H9 (cell line): ENCODE data around the gene BEND7. TPM values are rescaled to one million over a fixed set of nuclear protein-coding genes. Genes with fewer than 3 reads are reported as not detected.

Source experiments
- DNase-seq: peaks from one replicate; pipeline ENCODE4 v3.0.0-alpha.2; 2017
- H2AFZ ChIP-seq: one replicate; pipeline ENCODE4 v1.6.1; 2013; ENCODE audit warnings: mild to moderate bottlenecking, low read length, control low read depth, moderate library complexity
- H2AK5ac ChIP-seq: 2 replicates; pipeline ENCODE4 v1.6.1; 2013; ENCODE audit warnings: low read length, control low read depth, mixed read lengths; ENCODE audit not compliant: insufficient read length
- H2BK120ac ChIP-seq: one replicate; pipeline ENCODE4 v1.6.1; 2013; ENCODE audit warnings: low read depth, mild to moderate bottlenecking, low read length, control low read depth, inconsistent platforms; ENCODE audit not compliant: poor library complexity, severe bottlenecking
- H2BK12ac ChIP-seq: 2 replicates; pipeline ENCODE4 v1.6.1; 2013; ENCODE audit warnings: low read length, control low read depth, mixed read lengths, low read depth; ENCODE audit not compliant: insufficient read length
- H2BK15ac ChIP-seq: 2 replicates; pipeline ENCODE4 v1.6.1; 2013; ENCODE audit warnings: low read depth, low read length, control low read depth
- H2BK20ac ChIP-seq: one replicate; pipeline ENCODE4 v1.6.1; 2013; ENCODE audit warnings: low read depth, mild to moderate bottlenecking, low read length, control low read depth, inconsistent platforms; ENCODE audit not compliant: poor library complexity, severe bottlenecking
- H2BK5ac ChIP-seq: 2 replicates; pipeline ENCODE4 v1.6.1; 2013; ENCODE audit warnings: low read length, control low read depth, mixed read lengths; ENCODE audit not compliant: insufficient read length
- H3K14ac ChIP-seq: 2 replicates; pipeline ENCODE4 v1.6.1; 2013; ENCODE audit warnings: low read length, control low read depth; ENCODE audit not compliant: insufficient read depth
- H3K18ac ChIP-seq: 2 replicates; pipeline ENCODE4 v1.6.1; 2013; ENCODE audit warnings: low read depth, mild to moderate bottlenecking, mixed read lengths, low read length, control low read depth; ENCODE audit not compliant: insufficient read length
- H3K23ac ChIP-seq: 2 replicates; pipeline ENCODE4 v1.6.1; 2013; ENCODE audit warnings: low read length, control low read depth, mixed read lengths, low read depth; ENCODE audit not compliant: insufficient read length
- H3K23me2 ChIP-seq: 2 replicates; pipeline ENCODE4 v1.6.1; 2013; ENCODE audit warnings: low read depth, mild to moderate bottlenecking, mixed read lengths, low read length, control low read depth; ENCODE audit not compliant: insufficient read length, poor library complexity, severe bottlenecking
- H3K27ac ChIP-seq: 2 replicates; pipeline ENCODE4 v1.5.1; 2013; ENCODE audit warnings: low read length, control low read depth, mixed read lengths, low read depth; ENCODE audit not compliant: insufficient read length
- H3K27me3 ChIP-seq: 2 replicates; pipeline ENCODE4 v1.6.1; 2013; ENCODE audit warnings: low read length, control low read depth, inconsistent platforms; ENCODE audit not compliant: insufficient read depth
- H3K4ac ChIP-seq: 2 replicates; pipeline ENCODE4 v1.6.1; 2013; ENCODE audit warnings: low read depth, mild to moderate bottlenecking, control low read depth, inconsistent platforms, low read length, moderate library complexity
- H3K4me1 ChIP-seq: 2 replicates; pipeline ENCODE4 v1.6.1; 2013; ENCODE audit warnings: low read length, control low read depth, inconsistent platforms; ENCODE audit not compliant: insufficient read depth
- H3K4me2 ChIP-seq: 2 replicates; pipeline ENCODE4 v1.6.1; 2013; ENCODE audit warnings: low read length, control low read depth, mixed read lengths; ENCODE audit not compliant: insufficient read length, insufficient read depth
- H3K56ac ChIP-seq: 2 replicates; pipeline ENCODE4 v1.6.1; 2013; ENCODE audit warnings: low read depth, mild to moderate bottlenecking, mixed read lengths, low read length, control low read depth; ENCODE audit not compliant: insufficient read length
- H3K79me1 ChIP-seq: 2 replicates; pipeline ENCODE4 v1.6.1; 2013; ENCODE audit warnings: low read depth, mild to moderate bottlenecking, moderate library complexity, low read length, control low read depth, inconsistent platforms; ENCODE audit not compliant: insufficient read depth, poor library complexity, severe bottlenecking
- H3K79me2 ChIP-seq: 2 replicates; pipeline ENCODE4 v1.6.1; 2013; ENCODE audit warnings: low read length, control low read depth, inconsistent platforms; ENCODE audit not compliant: insufficient read depth
- H3K9ac ChIP-seq: 2 replicates; pipeline ENCODE4 v1.6.1; 2013; ENCODE audit warnings: low read length, control low read depth, mixed read lengths; ENCODE audit not compliant: insufficient read length; ENCODE audit errors: extremely low read depth
- H3K9me3 ChIP-seq: one replicate; pipeline ENCODE4 v1.6.1; 2013; ENCODE audit warnings: low read depth, low read length, inconsistent platforms; ENCODE audit not compliant: control insufficient read depth
- H3T11ph ChIP-seq: one replicate; pipeline ENCODE4 v1.6.1; 2013; ENCODE audit warnings: mild to moderate bottlenecking, low read length, control low read depth, inconsistent platforms
- H4K20me1 ChIP-seq: one replicate; pipeline ENCODE4 v1.6.1; 2013; ENCODE audit not compliant: control insufficient read depth, insufficient read length, insufficient read depth
- H4K5ac ChIP-seq: 2 replicates; pipeline ENCODE4 v1.6.1; 2013; ENCODE audit warnings: low read depth, mild to moderate bottlenecking, mixed read lengths, low read length, control low read depth; ENCODE audit not compliant: insufficient read length
- H4K8ac ChIP-seq: replicated peaks from 2 replicates; pipeline ENCODE4 v1.6.1; 2013; ENCODE audit warnings: low read length, control low read depth, mixed read lengths, low read depth; ENCODE audit not compliant: insufficient read length
- H4K91ac ChIP-seq: 2 replicates; pipeline ENCODE4 v1.6.1; 2013; ENCODE audit warnings: low read depth, mild to moderate bottlenecking, moderate library complexity, mixed read lengths, low read length, control low read depth; ENCODE audit not compliant: insufficient read length
- H3K27ac Mint-ChIP-seq, 3 experiments: 2 replicates in 2 of 3; 3 replicates in 1 of 3; pipeline ENCODE4 v1.8.0; 2020 to 2021; ENCODE audit warnings: mixed read lengths in 3 of 3, mild to moderate bottlenecking in 1 of 3, moderate library complexity in 1 of 3
- H3K27me3 Mint-ChIP-seq: 2 replicates; pipeline ENCODE4 v1.8.0; 2021; ENCODE audit warnings: low read depth, mild to moderate bottlenecking, moderate library complexity, mixed read lengths
- H3K36me3 Mint-ChIP-seq, 3 experiments: 2 replicates in 2 of 3; 3 replicates in 1 of 3; pipeline ENCODE4 v1.8.0; 2020 to 2021; ENCODE audit warnings: low read depth in 3 of 3, mixed read lengths in 3 of 3; ENCODE audit not compliant: insufficient read depth in 1 of 3
- H3K4me1 Mint-ChIP-seq, 2 experiments: 2 replicates each; pipeline ENCODE4 v1.8.0; 2020; ENCODE audit warnings: mixed read lengths in 2 of 2
- H3K4me3 Mint-ChIP-seq, 2 experiments: 2 replicates in 1 of 2; 3 replicates in 1 of 2; pipeline ENCODE4 v1.8.0; 2020 to 2021; ENCODE audit warnings: mild to moderate bottlenecking in 2 of 2, mixed read lengths in 2 of 2, moderate library complexity in 1 of 2
- H3K9me3 Mint-ChIP-seq, 2 experiments: 2 replicates in 1 of 2; 3 replicates in 1 of 2; pipeline ENCODE4 v1.8.0; 2020; ENCODE audit warnings: mild to moderate bottlenecking in 2 of 2, mixed read lengths in 2 of 2, moderate library complexity in 1 of 2
- CTCF ChIP-seq: fragments of 200-600 bp; sonication (generic); conservative IDR thresholded peaks from 3 replicates; pipeline ENCODE4 v1.8.0; 2021; ENCODE audit warnings: antibody characterized with exemption, mild to moderate bottlenecking
- WGBS: extraction: QIAGEN DNeasy Blood & Tissue Kit; methylation state at CpG from one replicate; pipeline ENCODE4 v1.1.7; 2013; ENCODE audit warnings: missing lambda C conversion rate, low lambda C conversion rate, mixed read lengths; ENCODE audit not compliant: insufficient read length; ENCODE audit errors: extremely low coverage; 5-methylcytosine and 5-hydroxymethylcytosine counted together
- total RNA-seq: library from RNA; stranded (reverse); gene quantifications from 2 replicates; pipeline ENCODE4 v1.2.1, GENCODE V29; 2021

The BEND7 gene
- total RNA-seq, 1 experiment from 2014 or later: 17.7 TPM

GRCh38 chr10:13401142-13401541 lies 127.7 kb downstream of the BEND7 start:
- no peak overlapping the region for H3K9ac ChIP-seq
- H2AFZ ChIP-seq: no peak overlapping the region
- no peaks in the 10 kb centered on the region for H4K20me1 ChIP-seq
- H3T11ph ChIP-seq: no peak overlapping the region
- no peak overlapping the region for H3K4me3 Mint-ChIP-seq
- H3K27ac ChIP-seq: no peak overlapping the region
- H3K4me2 ChIP-seq: no peak overlapping the region
- H3K27me3 Mint-ChIP-seq: no peaks in the 10 kb centered on the region
- peaks cover 8 to 34% (median 27%) of the 10 kb centered on the region in 3 experiments for H3K36me3 Mint-ChIP-seq
- H3K9me3 Mint-ChIP-seq: peaks cover 20 to 24% of the 10 kb centered on the region in 2 experiments
- H3K4me1 Mint-ChIP-seq: peaks cover 22 to 26% of the 10 kb centered on the region in 2 experiments
- no peak for TF ChIP-seq CTCF
- no peak overlapping the region for H4K91ac ChIP-seq
- H3K4me1 ChIP-seq: no peaks in the 10 kb centered on the region; the same call in 1 of the 2 replicates
- no peak overlapping the region for H2BK5ac ChIP-seq
- no peak overlapping the region for H4K8ac ChIP-seq
- no peak overlapping the region for H2BK15ac ChIP-seq
- no peak overlapping the region for H2BK12ac ChIP-seq
- H3K56ac ChIP-seq: no peak overlapping the region
- H3K18ac ChIP-seq: no peak overlapping the region
- no peaks in the 10 kb centered on the region for H3K27me3 ChIP-seq
- no peaks in the 10 kb centered on the region for H3K79me2 ChIP-seq
- H3K4ac ChIP-seq: no peak overlapping the region
- H3K23me2 ChIP-seq: no peaks in the 10 kb centered on the region
- H2BK120ac ChIP-seq: no peak overlapping the region
- no CpG with 5 or more reads among the region's 3 CpGs for WGBS
- H3K23ac ChIP-seq: no peak overlapping the region
- H2BK20ac ChIP-seq: no peak overlapping the region
- no peak overlapping the region for H3K14ac ChIP-seq
- no peak overlapping the region for H4K5ac ChIP-seq
- H2AK5ac ChIP-seq: no peak overlapping the region
- peaks cover 10% of the 10 kb centered on the region for H3K9me3 ChIP-seq
- DNase-seq: no peak
- H3K27ac Mint-ChIP-seq: no peak overlapping the region; a peak in 1 of 7 replicates
- H3K79me1 ChIP-seq: no peaks in the 10 kb centered on the region
